GM23338 (cell line): ENCODE measurements around the gene BCAS3. TPM values are rescaled to one million over a fixed set of nuclear protein-coding genes. Genes with fewer than 3 reads are reported as not detected.

Source experiments
- ATAC-seq: fragments of 200-7000 bp; cut with Tn5 transposase; 3 replicates; pipeline ENCODE4 v1.9.1; 2020
- DNase-seq: peaks from one replicate; pipeline ENCODE4 v3.0.0-alpha.2; 2015; ENCODE audit warnings: low spot score
- H2AFZ ChIP-seq: fragments of 200-600 bp; sonication (generic); 2 replicates; pipeline ENCODE4 v1.8.0; 2016; ENCODE audit warnings: antibody characterized with exemption, mild to moderate bottlenecking, moderate library complexity
- H3F3A ChIP-seq: fragments of 200-600 bp; sonication (generic); replicated peaks from 2 replicates; pipeline ENCODE4 v1.8.0; 2017; ENCODE audit warnings: antibody characterized with exemption, mixed run types, low read depth
- H3K27ac ChIP-seq: fragments of 200-600 bp; sonication (generic); 2 replicates; pipeline ENCODE4 v1.6.1; 2016; ENCODE audit warnings: low read depth
- H3K27me3 ChIP-seq: fragments of 200-600 bp; sonication (generic); 2 replicates; pipeline ENCODE4 v1.8.0; 2016; ENCODE audit warnings: mild to moderate bottlenecking, mixed run types, moderate library complexity; ENCODE audit not compliant: insufficient read depth
- H3K36me3 ChIP-seq: fragments of 200-600 bp; sonication (generic); 2 replicates; pipeline ENCODE4 v1.8.0; 2016; ENCODE audit warnings: mild to moderate bottlenecking; ENCODE audit not compliant: insufficient read depth
- H3K4me1 ChIP-seq: fragments of 200-600 bp; sonication (generic); 2 replicates; pipeline ENCODE4 v1.8.0; 2016; ENCODE audit warnings: mild to moderate bottlenecking, moderate library complexity; ENCODE audit not compliant: insufficient read depth
- H3K4me2 ChIP-seq: fragments of 200-600 bp; sonication (generic); 2 replicates; pipeline ENCODE4 v1.7.1; 2017; ENCODE audit warnings: mixed run types
- H3K4me3 ChIP-seq: fragments of 200-600 bp; sonication (generic); 2 replicates; pipeline ENCODE4 v1.6.1; 2016; ENCODE audit warnings: mixed run types
- H3K79me2 ChIP-seq: fragments of 200-600 bp; sonication (generic); replicated peaks from 2 replicates; pipeline ENCODE4 v1.8.0; 2017; ENCODE audit warnings: mild to moderate bottlenecking; ENCODE audit not compliant: insufficient read depth
- H3K9me2 ChIP-seq: fragments of 200-600 bp; sonication (generic); 2 replicates; pipeline ENCODE4 v1.8.0; 2017; ENCODE audit not compliant: insufficient read depth
- H4K20me1 ChIP-seq: fragments of 200-600 bp; sonication (generic); replicated peaks from 2 replicates; pipeline ENCODE4 v1.8.0; 2017; ENCODE audit warnings: mild to moderate bottlenecking; ENCODE audit not compliant: insufficient read depth
- H3K27ac Mint-ChIP-seq: 2 replicates; pipeline ENCODE4 v1.8.0; 2020; ENCODE audit warnings: inconsistent platforms, mild to moderate bottlenecking, moderate library complexity, mixed read lengths
- H3K27me3 Mint-ChIP-seq: 3 replicates; pipeline ENCODE4 v1.8.0; 2022; ENCODE audit warnings: low read depth, mild to moderate bottlenecking, moderate library complexity, mixed read lengths, inconsistent platforms; ENCODE audit not compliant: insufficient read depth, poor library complexity
- H3K36me3 Mint-ChIP-seq: 3 replicates; pipeline ENCODE4 v1.8.0; 2021; ENCODE audit warnings: low read depth, mild to moderate bottlenecking, inconsistent platforms, moderate library complexity, mixed read lengths
- H3K4me1 Mint-ChIP-seq: 3 replicates; pipeline ENCODE4 v1.8.0; 2020; ENCODE audit warnings: mild to moderate bottlenecking, inconsistent platforms, mixed read lengths
- H3K4me3 Mint-ChIP-seq: 3 replicates; pipeline ENCODE4 v1.8.0; 2021; ENCODE audit warnings: moderate library complexity, mild to moderate bottlenecking, inconsistent platforms, mixed read lengths
- H3K9me3 Mint-ChIP-seq: 3 replicates; pipeline ENCODE4 v1.8.0; 2020; ENCODE audit warnings: moderate library complexity, mild to moderate bottlenecking, inconsistent platforms, mixed read lengths
- CREB1 ChIP-seq: fragments of 250-450 bp; sonication (Bioruptor Pico); IDR thresholded peaks from 2 replicates; pipeline ENCODE4 v1.5.0; 2020; ENCODE audit warnings: low read depth, mild to moderate bottlenecking, moderate library complexity
- EZH2 ChIP-seq: fragments of 200-600 bp; sonication (generic); IDR thresholded peaks from one replicate; pipeline ENCODE4 v1.8.0; 2017; ENCODE audit warnings: antibody characterized with exemption, mild to moderate bottlenecking, low read depth; ENCODE audit not compliant: unreplicated experiment
- EZH2phosphoT487 ChIP-seq: fragments of 200-600 bp; sonication (generic); IDR thresholded peaks from one replicate; pipeline ENCODE4 v1.8.1; 2018; ENCODE audit warnings: antibody characterized with exemption; ENCODE audit not compliant: unreplicated experiment
- JUNB ChIP-seq: IDR thresholded peaks from one replicate; pipeline ENCODE4 v1.6.1; 2016; ENCODE audit warnings: antibody characterized with exemption; ENCODE audit not compliant: unreplicated experiment
- NANOG ChIP-seq: IDR thresholded peaks from 2 replicates; pipeline ENCODE4 v1.6.1; 2016; ENCODE audit warnings: antibody characterized with exemption, borderline replicate concordance
- POLR2AphosphoS5 ChIP-seq: IDR thresholded peaks from 2 replicates; pipeline ENCODE4 v1.6.1; 2016; ENCODE audit warnings: antibody characterized with exemption, low read depth
- REST ChIP-seq: IDR thresholded peaks from one replicate; pipeline ENCODE4 v1.6.1; 2018; ENCODE audit warnings: antibody characterized with exemption; ENCODE audit not compliant: unreplicated experiment
- STAT1 ChIP-seq: IDR thresholded peaks from one replicate; pipeline ENCODE4 v1.6.1; 2016; ENCODE audit warnings: antibody characterized with exemption; ENCODE audit not compliant: unreplicated experiment
- ZNF114 ChIP-seq: fragments of 250-450 bp; sonication (Bioruptor Pico); IDR thresholded peaks from 2 replicates; pipeline ENCODE4 v1.5.0; 2020; ENCODE audit warnings: mild to moderate bottlenecking, moderate library complexity
- polyA plus RNA-seq: library from polyadenylated mRNA; unstranded; fragments of >200 nt; fragmentation: Nextera tagmentation; extraction: Ambion mirVana; gene quantifications from 2 replicates; pipeline ENCODE4 v1.2.1, GENCODE V29; 2016
- total RNA-seq: library from RNA; depleted of rRNA; stranded (reverse); fragments of >200 nt; shearing (Covaris generic); gene quantifications from 2 replicates; pipeline ENCODE4 v1.2.3, GENCODE V29; 2014
- TF ChIP-seq, protein P1 (sequence below): IDR thresholded peaks from 2 replicates; pipeline ENCODE4 v1.6.1; 2016; ENCODE audit warnings: antibody characterized with exemption
- TF ChIP-seq, protein P2 (sequence below), 2 experiments: fragments of 200-600 bp in 1 of 2; sonication (generic) in 1 of 2; conservative IDR thresholded peaks; 2 replicates each; pipeline versions ENCODE4 v1.5.1 to v1.6.1; 2016 to 2017; ENCODE audit warnings: antibody characterized with exemption in 2 of 2, low read depth in 2 of 2, mild to moderate bottlenecking in 2 of 2, moderate library complexity in 1 of 2

BCAS3 gene
- total and polyA plus RNA-seq, 2 experiments from 2014 or later: 8.2 to 28.0 TPM

- no peak for TF ChIP-seq JUNB
- no peak for TF ChIP-seq ZNF114
- no peak for TF ChIP-seq POLR2AphosphoS5
- TF ChIP-seq NANOG: no peak
- no peak for TF ChIP-seq EZH2
Measured at GRCh38 chr17:60639019-60639330, 38.7 kb upstream of the BCAS3 start (continued).

DNA sequence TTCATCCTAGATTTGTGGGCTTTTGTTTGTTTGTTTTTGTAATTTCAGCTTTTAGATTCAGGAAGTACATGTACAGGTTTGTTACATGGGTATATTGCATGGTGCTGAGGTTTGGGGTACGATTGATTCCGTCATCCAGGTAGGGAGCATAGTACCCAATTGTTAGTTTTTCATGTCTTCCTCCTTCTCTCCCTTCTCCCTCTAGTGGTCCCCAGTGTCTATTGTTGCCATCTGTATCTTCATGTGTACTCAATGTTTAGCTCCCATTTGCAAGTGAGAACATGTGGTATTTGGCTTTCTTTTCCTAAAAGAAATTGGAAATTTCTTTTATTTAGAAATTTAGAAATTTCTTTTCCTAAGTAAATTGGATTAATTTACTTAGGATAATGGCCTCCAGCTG is 37.1 kb upstream of the BCAS3 start:
- Histone ChIP-seq H4K20me1 (peaks cover 9% of the 10 kb centered on the region), H3K9me2 (no peaks in the 10 kb centered on the region), H3K4me1 (no peaks in the 10 kb centered on the region), H3F3A (no peaks in the 10 kb centered on the region; the same call in 1 of the 2 replicates), H3K36me3 (peaks cover 9% of the 10 kb centered on the region; the same call in 1 of the 2 replicates), H3K27ac (no peak overlapping the region), H3K4me2 (no peak overlapping the region), H3K27me3 (no peaks in the 10 kb centered on the region), H3K4me3 (no peak overlapping the region), H3K79me2 (peaks cover 32% of the 10 kb centered on the region), H2AFZ (no peak overlapping the region)
- DNase-seq (peak; percentile 56), ATAC-seq (peak; percentile 55)
- Mint-ChIP-seq H3K27me3 (peaks cover 7% of the 10 kb centered on the region), H3K4me3 (no peak overlapping the region), H3K4me1 (0 out of 3 replicates have a peak, but pooled peaks cover 3% of the 10 kb centered on the region), H3K36me3 (no peaks in the 10 kb centered on the region; the same call in none of the 3 replicates), H3K27ac (no peak overlapping the region), H3K9me3 (no peaks in the 10 kb centered on the region)
- TF ChIP-seq NANOG: no peak
- no peak for TF ChIP-seq EZH2phosphoT487
- TF ChIP-seq CREB1 (CRISPR knock-in tag): no peak
- no peak for TF ChIP-seq EZH2
- TF ChIP-seq, protein P1, sequence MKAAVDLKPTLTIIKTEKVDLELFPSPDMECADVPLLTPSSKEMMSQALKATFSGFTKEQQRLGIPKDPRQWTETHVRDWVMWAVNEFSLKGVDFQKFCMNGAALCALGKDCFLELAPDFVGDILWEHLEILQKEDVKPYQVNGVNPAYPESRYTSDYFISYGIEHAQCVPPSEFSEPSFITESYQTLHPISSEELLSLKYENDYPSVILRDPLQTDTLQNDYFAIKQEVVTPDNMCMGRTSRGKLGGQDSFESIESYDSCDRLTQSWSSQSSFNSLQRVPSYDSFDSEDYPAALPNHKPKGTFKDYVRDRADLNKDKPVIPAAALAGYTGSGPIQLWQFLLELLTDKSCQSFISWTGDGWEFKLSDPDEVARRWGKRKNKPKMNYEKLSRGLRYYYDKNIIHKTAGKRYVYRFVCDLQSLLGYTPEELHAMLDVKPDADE: no peak
- no peak for TF ChIP-seq REST
- no peak for TF ChIP-seq STAT1
- TF ChIP-seq, protein P2, sequence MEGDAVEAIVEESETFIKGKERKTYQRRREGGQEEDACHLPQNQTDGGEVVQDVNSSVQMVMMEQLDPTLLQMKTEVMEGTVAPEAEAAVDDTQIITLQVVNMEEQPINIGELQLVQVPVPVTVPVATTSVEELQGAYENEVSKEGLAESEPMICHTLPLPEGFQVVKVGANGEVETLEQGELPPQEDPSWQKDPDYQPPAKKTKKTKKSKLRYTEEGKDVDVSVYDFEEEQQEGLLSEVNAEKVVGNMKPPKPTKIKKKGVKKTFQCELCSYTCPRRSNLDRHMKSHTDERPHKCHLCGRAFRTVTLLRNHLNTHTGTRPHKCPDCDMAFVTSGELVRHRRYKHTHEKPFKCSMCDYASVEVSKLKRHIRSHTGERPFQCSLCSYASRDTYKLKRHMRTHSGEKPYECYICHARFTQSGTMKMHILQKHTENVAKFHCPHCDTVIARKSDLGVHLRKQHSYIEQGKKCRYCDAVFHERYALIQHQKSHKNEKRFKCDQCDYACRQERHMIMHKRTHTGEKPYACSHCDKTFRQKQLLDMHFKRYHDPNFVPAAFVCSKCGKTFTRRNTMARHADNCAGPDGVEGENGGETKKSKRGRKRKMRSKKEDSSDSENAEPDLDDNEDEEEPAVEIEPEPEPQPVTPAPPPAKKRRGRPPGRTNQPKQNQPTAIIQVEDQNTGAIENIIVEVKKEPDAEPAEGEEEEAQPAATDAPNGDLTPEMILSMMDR (conservative IDR thresholded peaks at IDR 0.05; ENCODE audit: low read depth in 2 of 2): peak; percentile 49 to 68
